Measurements from ENCODE around the gene CRACR2A. TPM values are rescaled to one million over a fixed set of nuclear protein-coding genes. Genes with fewer than 3 reads are reported as not detected.

Gene CRACR2A
- total and polyA plus RNA-seq, 9 of the 15 experiments (the other 6 are each of a cell fraction or from before 2014, with no cell fraction given): 2.1 to 15.1 (median 10.4) TPM

GRCh38 chr12:3775385-3776035 lies 22.6 kb upstream of the CRACR2A start (continued):
- TF ChIP-seq REST (IDR thresholded peaks at IDR 0.05; ENCODE audit: borderline replicate concordance) (no peak), REST (CRISPR knock-in tag; IDR thresholded peaks at IDR 0.05; ENCODE audit: low read depth) (no peak), RBM15 (IDR thresholded peaks at IDR 0.05; ENCODE audit: insufficient read depth, low read length) (no peak)

Data from K562 (cell line).